T-helper 9 cell (primary cell): ENCODE data around the gene LETM1.

ENCODE experiments used
- DNase-seq: peaks from one replicate; pipeline ENCODE4 v3.0.0-alpha.2; 2020

LETM1 gene

GRCh38 chr4:1871471-1872021 lies 15.6 kb upstream of the LETM1 start:
- no peak for DNase-seq

DNA sequence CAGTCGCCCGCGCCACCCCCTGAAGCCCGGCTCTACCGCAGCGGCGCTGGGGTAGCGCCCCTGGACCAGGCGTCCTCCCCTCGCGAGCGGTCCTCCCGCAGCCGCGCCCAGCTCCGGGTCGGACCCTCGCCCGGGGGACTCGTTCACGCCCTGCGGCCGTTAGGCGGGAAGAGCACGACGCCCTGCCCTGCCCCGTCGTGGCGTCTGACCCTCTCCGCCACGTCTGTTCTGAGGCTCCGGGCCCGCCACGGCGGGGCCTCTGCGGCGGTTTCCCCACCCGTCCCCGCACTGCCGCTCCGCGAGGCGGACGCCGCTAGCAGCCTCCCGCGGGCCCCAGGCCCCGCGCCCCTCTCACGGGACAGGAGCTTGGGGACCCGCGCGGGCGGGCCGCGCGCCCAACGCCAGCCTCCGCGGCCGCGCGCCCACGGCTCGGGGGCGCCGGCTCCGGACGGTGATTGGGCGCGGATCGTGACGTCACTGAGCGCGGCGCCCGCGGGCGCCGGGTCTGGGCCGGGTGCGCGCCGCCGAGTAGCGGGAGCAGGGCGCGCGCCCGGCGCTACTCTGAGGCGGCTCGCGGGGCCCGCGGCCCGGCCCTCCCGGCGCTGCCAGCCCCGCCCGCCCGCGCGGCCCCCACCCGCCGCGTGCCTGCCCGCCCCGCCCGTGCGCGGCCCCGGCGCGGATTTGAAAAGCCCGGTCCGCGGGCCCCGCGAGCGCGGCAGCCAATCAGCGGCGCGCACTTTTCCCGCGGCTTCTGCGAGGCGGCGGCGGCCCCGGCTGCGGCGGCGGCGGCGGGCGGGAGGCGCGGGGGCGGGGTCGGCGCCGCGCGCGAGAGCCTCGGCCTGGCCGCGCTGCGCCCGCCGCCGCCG lies 14.9 kb upstream of the LETM1 start, which contains the start of gene NSD2:
NSD2 (plus strand) TSS at position 816 of the 866 bp plus-strand sequence. CDS start 29,262 bp downstream, outside the sequence.
- peak; percentile 89 for DNase-seq

DNA sequence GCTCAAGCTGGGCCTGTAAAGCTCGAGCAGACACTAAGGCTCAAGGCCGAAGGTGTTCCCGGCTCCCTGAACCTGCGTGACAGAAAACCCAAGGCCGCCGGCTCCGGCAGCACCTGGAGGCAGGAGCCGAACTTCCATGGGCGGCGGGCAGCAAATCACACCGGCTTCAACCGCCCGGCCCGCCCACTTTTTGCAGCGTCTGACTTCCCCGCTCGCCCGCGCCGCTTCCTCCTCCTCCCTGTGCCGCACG lies 14.3 kb upstream of the LETM1 start:
- peak; percentile 84 for DNase-seq

DNA sequence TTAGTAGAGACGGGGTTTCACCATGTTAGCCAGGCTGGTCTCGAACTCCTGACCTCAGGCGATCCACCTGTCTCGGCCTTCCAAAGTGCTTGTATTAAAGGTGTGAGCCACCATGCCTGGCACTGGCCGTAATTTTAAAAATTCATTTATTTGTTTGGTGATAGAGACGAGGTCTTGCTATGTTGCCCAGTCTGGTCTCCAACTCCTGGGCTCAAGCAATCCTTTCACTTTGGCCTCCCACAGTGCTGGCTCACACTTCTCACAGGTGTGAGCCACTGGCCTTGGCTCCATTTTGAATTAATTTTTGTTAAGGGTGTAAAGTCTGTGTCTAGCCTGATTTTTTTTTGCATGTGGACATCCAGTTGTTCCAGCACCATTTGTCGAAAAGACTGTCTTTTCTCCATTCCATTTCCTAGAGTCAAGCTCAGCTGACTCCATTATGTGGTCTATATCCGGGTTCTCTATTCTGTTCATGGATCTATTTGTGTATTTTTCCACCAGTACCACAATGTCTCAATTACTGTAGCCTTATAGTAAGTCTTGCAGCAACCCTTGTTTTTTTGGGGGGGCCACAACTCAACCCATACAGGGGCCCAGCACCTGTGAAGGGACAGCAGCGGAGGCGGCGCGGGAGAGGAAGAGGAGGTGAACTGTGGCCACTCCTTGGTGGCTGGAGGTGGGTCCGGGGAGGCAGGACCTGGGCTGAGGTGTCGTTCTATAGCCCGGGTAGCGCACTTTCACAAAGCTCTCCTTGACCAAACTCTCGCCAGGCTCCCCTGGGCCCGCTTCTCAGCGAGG lies 13.8 kb upstream of the LETM1 start:
- no peak for DNase-seq

GRCh38 chr4:1868912-1869311 lies 13.0 kb upstream of the LETM1 start:
- DNase-seq: no peak

- DNase-seq: no peak
Measured at GRCh38 chr4:1868293-1868692, 12.3 kb upstream of the LETM1 start.

GRCh38 chr4:1866189-1866661 lies 10.3 kb upstream of the LETM1 start:
- no peak for DNase-seq

- DNase-seq: no peak
Measured at GRCh38 chr4:1864076-1865008, 8.4 kb upstream of the LETM1 start.

- DNase-seq: no peak
Measured at GRCh38 chr4:1863297-1864033, 7.5 kb upstream of the LETM1 start.

GRCh38 chr4:1862961-1863296 lies 7.0 kb upstream of the LETM1 start:
- DNase-seq: no peak

DNA sequence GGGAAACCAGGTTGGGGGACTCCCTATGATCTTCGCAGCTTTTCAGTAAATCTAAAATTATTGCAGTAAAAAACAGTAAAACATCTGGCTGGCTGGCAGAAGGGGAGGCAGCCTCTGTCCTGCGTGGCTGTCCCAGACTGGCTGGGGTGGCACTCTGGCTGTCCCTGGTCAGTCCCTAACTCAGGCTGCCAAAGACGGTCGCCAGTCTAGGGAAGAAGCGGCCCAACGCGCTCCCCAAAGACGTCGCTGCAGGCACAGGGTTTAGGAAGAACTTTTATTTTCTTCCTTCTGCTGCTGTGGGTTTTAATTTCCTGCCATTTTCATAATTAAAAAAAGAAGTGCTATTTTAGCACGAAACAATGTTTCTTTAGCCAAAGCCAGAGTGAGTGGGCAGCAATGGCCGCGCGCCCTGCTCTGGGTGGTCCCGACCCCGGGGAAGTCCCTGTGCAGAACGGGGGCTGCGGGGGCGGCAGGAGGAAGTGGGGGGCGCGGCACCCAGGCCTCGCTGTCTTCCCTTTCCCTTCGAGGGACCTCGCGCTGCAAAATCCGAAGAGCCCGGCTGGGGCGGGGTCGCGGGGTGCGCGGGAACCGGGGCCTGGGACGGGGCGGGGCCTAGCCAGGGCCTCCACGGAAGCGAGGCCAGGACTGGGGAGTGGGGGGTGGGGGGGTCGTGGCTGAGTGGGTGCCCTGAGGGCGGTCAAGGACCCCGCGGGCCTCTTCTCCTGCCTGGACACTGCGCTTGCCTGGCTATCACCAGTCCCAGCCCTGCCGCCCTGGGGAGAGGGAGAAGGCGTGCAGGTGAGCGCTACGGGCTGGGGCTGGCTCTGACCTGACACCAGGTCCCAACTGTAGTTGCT lies 6.3 kb upstream of the LETM1 start:
- DNase-seq: peak; percentile 6

DNA sequence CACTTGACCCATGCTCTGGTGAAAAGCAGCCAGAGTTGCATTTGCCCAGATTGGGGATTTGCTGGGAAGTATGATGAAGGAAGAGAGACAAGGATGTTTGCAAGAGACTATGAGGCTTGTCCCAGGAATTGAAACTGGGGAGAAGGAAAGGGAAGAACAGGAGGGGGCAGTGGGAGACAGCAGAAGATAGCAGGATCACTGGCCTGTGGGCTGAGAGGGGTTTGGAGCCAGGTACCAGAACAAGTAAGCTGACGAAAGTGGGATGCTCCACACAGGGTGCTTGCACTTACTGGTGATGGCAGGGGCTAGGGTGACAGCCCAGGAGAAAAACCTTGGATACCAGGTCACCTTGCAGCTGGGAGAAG lies 3.4 kb upstream of the LETM1 start:
- DNase-seq: no peak

- DNase-seq: no peak
Measured at GRCh38 chr4:1857931-1858330, 2.0 kb upstream of the LETM1 start.

DNA sequence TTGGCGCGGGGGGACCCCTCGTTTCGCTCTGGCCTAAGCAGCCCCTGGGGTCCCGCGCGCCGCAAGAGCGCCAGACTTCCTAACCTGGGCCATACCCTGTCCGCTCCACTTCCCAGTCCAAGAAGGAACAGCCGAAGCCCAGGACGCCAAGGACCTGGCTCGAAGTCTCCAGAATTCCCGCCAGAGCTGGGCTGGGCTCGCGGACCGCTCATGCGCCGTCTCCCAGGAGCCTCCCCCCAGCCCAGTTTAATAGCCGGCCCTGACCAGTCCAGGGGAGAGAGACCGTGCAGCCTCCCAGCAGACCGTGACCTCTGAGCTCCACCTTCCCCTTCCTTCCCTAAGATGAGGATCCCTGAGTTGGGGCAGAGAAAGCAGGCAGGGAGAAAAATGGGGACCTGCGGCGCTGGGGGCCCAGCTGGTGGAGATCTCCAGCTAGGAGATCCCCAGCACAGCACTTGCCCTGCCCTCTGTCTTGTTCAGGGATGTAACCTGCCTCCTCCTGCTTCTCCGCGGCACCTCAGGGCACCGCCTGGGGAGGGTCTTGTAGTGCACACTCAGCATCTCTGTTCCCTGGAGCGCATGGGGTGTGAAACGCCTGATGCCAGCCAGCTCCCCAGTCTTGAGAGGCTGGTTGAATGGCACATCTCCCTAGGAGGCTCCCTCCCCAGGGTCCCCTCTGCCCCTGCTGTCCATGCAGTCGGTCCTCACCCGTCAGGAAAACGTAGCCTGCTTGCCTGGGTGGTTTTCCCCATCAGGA lies 1.2 kb upstream of the LETM1 start:
- no peak for DNase-seq

- DNase-seq: peak; percentile 5
Measured at GRCh38 chr4:1855333-1856070, 454 bp downstream of the LETM1 start.

DNA sequence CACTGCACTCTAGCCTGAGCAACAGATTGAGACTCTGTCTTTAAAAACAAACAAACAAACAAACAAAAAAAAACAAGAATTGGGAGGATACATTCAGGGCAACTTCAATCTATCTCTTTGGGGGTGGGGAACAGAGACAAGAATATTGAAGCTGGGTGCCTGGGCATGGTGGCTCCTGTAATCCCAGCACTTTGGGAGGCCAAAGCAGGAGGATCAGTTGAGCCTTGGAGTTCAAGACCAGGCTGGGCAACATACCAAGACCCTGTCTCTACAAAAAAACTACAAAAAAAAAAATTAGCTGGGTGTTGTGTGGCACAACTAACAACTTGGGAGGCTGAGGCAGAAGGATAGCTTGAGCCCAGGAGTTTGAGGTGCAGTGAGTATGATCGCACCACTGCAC lies 1.2 kb downstream of the LETM1 start:
- DNase-seq: no peak

- no peak for DNase-seq
Measured at GRCh38 chr4:1852904-1853623, 2.9 kb downstream of the LETM1 start.

DNA sequence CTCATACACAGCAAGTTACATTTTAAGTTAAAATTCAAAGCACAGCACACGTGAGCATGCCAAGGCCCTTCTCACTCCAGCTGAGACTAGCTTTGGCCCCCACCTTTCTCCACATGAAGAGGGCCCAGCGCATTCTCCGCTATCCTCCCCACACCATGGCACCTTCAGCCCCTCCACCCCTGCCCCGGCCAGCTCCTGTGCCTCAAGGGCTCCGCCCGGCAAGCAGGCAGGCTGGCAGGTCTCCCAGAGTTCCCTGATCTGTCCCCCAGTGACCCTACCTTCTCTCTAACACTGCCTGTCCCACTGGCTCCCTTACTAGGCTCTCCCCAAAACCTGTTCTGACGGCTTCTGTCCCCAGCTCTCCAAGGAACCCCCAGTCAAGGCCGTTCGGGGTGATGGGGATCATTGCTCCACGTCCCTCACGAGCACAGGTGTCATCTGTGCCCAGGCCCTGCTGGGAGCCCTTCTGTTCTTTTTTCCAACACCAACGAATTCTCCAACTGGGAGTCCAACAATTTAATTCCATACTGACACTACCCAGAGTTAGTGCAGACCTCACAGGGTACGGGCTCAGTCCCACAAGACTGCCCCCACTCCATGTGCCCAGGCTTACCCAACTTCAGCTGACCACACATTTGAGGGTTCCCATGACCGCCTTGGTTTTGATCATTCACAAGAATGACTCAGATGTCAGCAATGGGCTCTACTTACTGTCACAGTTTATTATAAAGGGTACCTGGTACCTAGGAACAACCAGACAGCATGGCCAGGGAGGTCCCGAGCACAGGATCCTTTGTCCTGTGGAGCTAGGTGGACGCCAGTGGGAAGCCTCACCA lies 4.2 kb downstream of the LETM1 start:
- DNase-seq: no peak
